HG02943 (cell line): ENCODE measurements around the gene HIGD1B.
A peak's percentile ranks its signal among the peaks of the same experiment; 100 is the strongest.

Source experiments
- ATAC-seq: cut with Tn5 transposase; IDR thresholded peaks from one replicate; pipeline ENCODE4 v1.9.1; 2021; ENCODE audit warnings: mild to moderate bottlenecking, low read depth, moderate library complexity; ENCODE audit not compliant: unreplicated experiment

HIGD1B gene

GRCh38 chr17:44875761-44876160 is 28.1 kb downstream of the HIGD1B start:
- ATAC-seq, result no peak

DNA sequence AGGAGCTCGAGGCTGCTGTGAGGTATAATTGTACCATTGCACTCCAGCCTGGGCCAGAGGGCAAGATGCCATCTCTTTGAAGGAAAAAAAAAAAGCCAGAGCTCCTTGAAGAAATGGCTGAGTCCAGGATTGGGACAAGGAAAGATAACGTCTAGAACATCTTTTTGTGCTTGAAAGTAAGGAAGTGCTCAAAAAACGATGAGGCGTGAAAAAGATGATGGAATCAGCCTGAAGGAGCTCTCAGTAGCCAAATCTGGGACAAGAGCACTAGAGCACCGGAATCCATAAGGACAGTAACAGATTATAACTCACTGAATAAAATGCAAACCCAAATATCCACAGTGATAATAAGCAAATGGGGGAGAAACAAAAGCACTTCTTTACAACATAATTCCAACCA is 29.4 kb downstream of the HIGD1B start:
- ATAC-seq, result no peak

DNA sequence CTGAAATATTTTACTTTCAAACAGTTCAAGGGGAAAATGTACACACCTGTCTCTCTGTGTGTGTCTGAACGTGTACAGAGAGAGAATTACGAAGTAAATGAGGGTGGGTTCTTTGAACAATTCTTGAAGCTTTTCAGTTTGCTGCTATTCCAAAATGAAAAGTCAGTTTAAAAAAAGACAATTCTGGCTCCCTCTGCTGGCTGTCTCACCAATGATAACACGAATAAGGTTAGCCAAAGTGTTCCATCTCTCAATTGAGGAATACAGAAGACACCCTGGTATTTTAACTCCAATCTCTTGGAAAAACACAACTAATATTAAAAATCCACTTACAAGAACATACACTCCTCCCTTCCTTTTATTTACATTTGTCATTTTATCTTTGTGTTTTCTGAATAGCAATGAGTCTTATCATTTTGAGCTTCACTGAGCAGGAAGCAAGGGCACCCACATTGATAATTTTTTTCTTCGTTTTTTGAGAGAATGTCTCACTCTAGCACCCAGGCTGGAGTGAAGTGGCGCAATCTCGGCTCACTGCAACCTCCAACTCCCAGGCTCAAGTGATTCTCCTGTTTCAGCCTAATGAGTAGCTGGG is 31.0 kb downstream of the HIGD1B start:
- ATAC-seq, result no peak

DNA sequence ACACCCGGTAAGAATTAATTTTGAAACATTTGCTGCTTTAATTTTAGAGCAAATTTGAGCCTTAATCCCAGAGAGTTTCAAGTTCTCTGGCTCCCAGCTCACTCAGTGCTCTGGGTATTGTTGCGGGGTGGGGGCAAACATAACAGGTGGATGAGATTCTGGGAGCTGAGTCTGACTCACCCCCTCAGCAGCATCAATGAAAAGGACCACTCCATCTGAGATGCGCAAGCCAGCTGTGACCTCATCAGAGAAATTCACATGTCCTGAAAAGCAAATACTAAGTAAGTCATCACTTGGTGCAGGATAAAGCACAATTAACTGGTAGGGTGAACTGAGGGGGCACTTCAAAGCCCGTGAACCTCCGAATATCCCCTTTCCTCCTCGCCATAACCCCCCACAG is 31.7 kb downstream of the HIGD1B start:
- ATAC-seq, result no peak

DNA sequence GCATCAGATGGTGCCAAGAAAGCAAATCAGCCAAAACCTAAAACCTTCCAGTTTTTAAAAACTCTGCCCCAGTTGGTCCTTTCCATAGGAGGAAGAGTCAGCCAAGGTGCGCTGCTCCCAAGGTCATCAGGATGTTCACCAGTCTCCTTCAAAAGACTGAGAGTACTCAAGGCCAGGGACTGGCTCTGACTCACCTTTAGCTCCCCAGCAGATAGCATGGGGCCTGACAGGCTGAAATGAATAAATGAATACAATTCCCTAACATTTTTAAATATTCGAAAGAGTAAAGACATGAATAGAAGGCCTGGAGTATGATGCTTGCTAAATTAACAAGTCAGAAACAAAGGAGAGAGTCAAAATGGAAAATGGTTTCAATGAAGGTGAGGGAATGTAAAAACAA is 32.4 kb downstream of the HIGD1B start:
- no peak for ATAC-seq

- ATAC-seq, result no peak
These were observed 33.5 kb downstream of the HIGD1B start for GRCh38 chr17:44881145-44881544.

GRCh38 chr17:44884941-44885340 is 37.3 kb downstream of the HIGD1B start:
- ATAC-seq, result no peak

DNA sequence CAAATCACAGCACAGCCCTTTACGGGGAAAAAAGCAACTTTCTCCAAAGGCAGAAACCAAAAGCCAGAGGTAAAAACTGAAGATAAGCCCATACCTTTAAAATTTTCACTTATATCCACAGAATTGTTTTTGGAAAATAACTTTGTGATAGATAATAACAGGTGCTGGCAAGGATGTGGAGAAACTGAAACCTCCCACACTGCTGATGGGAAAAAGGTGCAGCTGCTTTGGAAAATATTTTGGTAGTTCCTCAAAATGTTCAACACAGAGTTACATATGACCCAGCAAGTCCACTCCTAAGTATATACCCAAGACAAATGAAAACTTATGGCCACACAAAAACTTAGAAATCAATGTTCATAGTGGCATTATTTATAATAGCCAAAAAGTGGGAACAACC is 39.3 kb downstream of the HIGD1B start:
- no peak for ATAC-seq

GRCh38 chr17:44887971-44888954 is 40.6 kb downstream of the HIGD1B start:
- no peak for ATAC-seq

DNA sequence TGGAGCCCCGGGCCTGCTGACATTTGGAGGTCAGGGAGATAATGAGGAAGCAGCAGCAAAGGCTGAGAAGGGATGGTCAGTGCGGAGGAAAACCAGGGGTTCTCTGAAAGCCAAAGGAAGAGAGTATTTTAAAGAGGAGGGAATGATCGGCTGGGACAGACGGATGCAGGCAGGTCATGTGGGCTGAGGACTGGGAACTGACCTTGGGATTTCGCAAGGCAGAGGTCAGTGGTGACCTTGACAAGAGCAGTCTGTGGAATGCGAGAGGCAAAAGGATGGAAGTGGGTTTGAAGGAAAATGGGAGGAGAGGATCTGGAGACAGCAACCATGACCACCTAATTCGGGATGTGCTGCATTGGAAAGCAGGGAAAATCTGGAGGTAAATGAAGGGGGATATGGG is 41.3 kb downstream of the HIGD1B start:
- ATAC-seq, result no peak

DNA sequence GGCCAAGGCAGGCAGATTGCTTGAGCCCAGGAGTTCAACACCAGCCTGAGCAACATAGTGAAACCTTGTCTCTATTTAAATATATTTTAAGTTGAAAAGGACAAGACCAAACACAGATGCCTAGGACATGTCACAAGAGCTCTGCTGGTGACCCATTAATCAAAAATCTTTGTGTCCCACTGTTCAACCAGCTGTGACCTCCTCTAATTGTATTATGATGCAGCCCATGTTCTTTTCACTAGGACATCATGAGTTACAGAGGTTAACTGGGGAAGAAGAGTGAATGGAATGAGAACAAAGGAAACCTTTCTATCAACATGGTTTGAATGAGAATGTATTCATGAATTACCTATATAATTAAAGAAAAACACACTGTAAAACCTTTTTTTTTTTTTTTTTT is 44.6 kb downstream of the HIGD1B start:
- ATAC-seq, result no peak

GRCh38 chr17:44894642-44895041 is 47.0 kb downstream of the HIGD1B start:
- no peak for ATAC-seq

DNA sequence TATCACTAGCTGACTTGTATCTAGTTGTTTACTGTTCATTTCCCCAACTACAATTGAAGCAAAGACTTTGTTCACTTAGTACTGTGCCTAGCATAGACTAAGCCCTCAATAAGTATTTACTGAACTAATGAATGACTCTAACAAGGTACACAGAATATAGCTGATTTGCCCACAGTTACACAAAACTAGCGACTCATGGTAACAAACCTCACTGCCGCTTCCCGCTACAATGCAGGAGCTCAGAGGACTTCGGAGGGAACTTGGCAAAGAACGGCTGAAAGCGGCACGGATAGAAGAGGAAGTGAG is 51.0 kb downstream of the HIGD1B start:
- no peak for ATAC-seq

DNA sequence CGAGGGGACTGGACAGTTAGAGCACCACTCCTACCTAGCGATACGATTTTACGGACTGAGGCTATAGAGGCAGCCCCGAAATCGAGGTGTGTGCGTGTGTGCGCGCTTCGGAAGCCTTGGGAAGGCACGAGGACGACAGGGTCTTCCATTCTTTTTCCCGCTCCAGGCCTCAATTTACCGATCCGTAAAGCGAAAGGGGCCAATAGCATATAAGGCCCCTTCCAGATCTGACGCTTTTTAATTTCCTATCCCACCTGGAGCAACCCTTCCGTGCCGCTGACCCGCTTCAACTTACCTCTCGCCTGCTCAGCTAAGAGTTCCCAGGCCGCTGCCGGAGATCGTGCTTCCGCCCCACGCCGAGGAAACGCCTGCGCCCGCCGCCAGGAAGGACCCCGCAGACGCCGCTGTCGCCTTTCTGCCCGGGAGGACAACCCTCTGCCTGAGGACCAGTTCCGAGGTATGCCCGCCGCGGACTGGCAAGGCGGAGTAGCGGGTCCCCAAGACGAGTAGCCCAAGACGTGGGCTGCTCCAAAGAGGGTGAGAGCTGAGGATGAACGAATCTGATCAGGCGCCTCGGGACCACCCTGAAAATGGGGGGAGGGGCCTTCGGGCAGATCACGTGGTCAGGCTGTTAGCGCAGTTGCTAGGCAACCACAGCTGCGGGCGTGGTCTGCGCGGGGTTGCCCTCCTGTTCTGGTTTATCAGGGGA is 51.5 kb downstream of the HIGD1B start, which contains the start of gene EFTUD2:
Gene EFTUD2, minus strand, starts transcription at position 372 of the 709 bp plus-strand sequence. CDS start 4,924 bp downstream, outside the sequence.
- peak; percentile 63 for ATAC-seq
